Hepatocyte (in vitro differentiated cells): Measurements from ENCODE around the gene GNAT1.

Source experiments
- EZH2 ChIP-seq: fragments of 200-600 bp; sonication (generic); IDR thresholded peaks from 2 replicates; pipeline ENCODE4 v1.6.1; 2016; ENCODE audit warnings: antibody characterized with exemption, mild to moderate bottlenecking, borderline replicate concordance
- EZH2phosphoT487 ChIP-seq: fragments of 200-600 bp; sonication (generic); IDR thresholded peaks from one replicate; pipeline ENCODE4 v1.6.1; 2018; ENCODE audit warnings: antibody characterized with exemption, mild to moderate bottlenecking, low read depth, moderate library complexity; ENCODE audit not compliant: unreplicated experiment, severe bottlenecking
- TF ChIP-seq, protein P1 (sequence below): fragments of 200-600 bp; sonication (generic); IDR thresholded peaks from 2 replicates; pipeline ENCODE4 v1.5.1; 2016; ENCODE audit warnings: antibody characterized with exemption, mild to moderate bottlenecking; ENCODE audit not compliant: poor library complexity

DNA sequence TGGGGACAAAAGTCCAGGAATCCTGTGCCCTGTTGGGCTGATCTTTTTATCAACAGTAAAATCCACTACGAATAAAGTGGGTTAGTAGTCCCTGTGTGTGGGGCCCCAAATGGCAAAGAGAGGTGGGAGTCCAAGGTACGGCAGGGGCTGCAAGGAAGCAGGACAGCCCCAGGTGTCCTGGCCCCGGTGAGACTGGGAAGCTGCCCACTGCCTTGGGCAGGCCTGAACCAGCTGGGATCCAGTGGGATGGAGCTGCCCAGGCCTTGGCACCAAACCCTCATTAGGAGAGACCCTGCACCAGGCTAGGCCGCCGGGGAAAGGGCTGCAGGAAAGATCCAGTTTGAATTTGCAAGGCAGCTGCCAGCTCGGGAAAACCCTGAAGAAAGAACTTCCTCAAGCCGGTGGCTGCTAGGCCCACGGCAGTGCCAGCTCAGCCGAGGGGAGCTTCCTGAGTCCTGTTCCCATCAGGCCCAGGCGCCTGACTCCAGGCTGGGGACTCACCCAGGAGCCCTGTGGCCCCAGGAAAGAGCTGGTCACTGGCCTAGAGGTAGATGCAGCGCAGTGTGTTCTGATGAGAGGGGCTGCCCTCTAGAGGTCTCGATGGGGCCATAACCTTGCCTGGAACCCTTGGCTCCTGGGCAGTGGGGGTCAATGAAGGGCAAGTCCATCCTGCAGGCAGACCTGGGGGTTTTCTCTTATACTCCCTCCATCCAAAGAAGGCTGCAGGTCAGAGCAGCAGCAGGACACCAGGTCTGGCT, 30.2 kb downstream of the GNAT1 start:
- TF ChIP-seq EZH2 (no peak), EZH2phosphoT487 (no peak)
- TF ChIP-seq, protein P1, sequence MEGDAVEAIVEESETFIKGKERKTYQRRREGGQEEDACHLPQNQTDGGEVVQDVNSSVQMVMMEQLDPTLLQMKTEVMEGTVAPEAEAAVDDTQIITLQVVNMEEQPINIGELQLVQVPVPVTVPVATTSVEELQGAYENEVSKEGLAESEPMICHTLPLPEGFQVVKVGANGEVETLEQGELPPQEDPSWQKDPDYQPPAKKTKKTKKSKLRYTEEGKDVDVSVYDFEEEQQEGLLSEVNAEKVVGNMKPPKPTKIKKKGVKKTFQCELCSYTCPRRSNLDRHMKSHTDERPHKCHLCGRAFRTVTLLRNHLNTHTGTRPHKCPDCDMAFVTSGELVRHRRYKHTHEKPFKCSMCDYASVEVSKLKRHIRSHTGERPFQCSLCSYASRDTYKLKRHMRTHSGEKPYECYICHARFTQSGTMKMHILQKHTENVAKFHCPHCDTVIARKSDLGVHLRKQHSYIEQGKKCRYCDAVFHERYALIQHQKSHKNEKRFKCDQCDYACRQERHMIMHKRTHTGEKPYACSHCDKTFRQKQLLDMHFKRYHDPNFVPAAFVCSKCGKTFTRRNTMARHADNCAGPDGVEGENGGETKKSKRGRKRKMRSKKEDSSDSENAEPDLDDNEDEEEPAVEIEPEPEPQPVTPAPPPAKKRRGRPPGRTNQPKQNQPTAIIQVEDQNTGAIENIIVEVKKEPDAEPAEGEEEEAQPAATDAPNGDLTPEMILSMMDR: no peak
